ENCODE data around the gene ITFG1.

- TF ChIP-seq CTCF (IDR thresholded peaks at IDR 0.05) = no peak
- no peak for TF ChIP-seq POLR2A (IDR thresholded peaks at IDR 0.05)
- TF ChIP-seq POLR2AphosphoS5 (IDR thresholded peaks at IDR 0.05) = no peak
Measured at GRCh38 chr16:47358816-47359215, 102.0 kb downstream of the ITFG1 start.

Data from transverse colon (tissue), 4 donors.